Thyroid gland (tissue), 4 donors: ENCODE measurements around the gene SAXO1. TPM values are rescaled to one million over a fixed set of nuclear protein-coding genes. Genes with fewer than 3 reads are reported as not detected.

Experiments
- DNase-seq, 2 donors: peaks; one replicate each; pipeline ENCODE4 v3.0.0-alpha.2; 2019
- H3K27ac ChIP-seq, 3 donors: fragments of 200-600 bp; sonication (generic); 1 replicate in 2 of 3; 2 replicates in 1 of 3; pipeline ENCODE4 v1.5.1; 2016 to 2019; ENCODE audit warnings: mild to moderate bottlenecking in 1 of 3, moderate library complexity in 1 of 3
- H3K27me3 ChIP-seq: fragments of 200-600 bp; sonication (generic); one replicate; pipeline ENCODE4 v1.5.1; 2019
- H3K36me3 ChIP-seq, 2 donors: fragments of 200-600 bp; sonication (generic); one replicate each; pipeline ENCODE4 v1.5.1; 2016 to 2019
- H3K4me1 ChIP-seq, 2 donors: fragments of 200-600 bp; sonication (generic); one replicate each; pipeline ENCODE4 v1.5.1; 2017 to 2019
- H3K4me3 ChIP-seq, 3 donors: fragments of 200-600 bp; sonication (generic); replicated peaks in 1 of 3; 1 replicate in 2 of 3; 2 replicates in 1 of 3; pipeline ENCODE4 v1.5.1; 2016; ENCODE audit warnings: mild to moderate bottlenecking in 1 of 3
- H3K9me3 ChIP-seq: fragments of 200-600 bp; sonication (generic); one replicate; pipeline ENCODE4 v1.5.1; 2017
- POLR2A ChIP-seq, 2 donors: fragments of 450-650 bp; IDR thresholded peaks; one replicate each; pipeline ENCODE4 v1.6.1; 2017; ENCODE audit warnings: antibody characterized with exemption in 2 of 2, mild to moderate bottlenecking in 2 of 2, moderate library complexity in 1 of 2
- WGBS, 2 donors: methylation state at CpG; one replicate each; pipeline ENCODE4 v1.1.5; 2017; 5-methylcytosine and 5-hydroxymethylcytosine counted together
- intact Hi-C: fragments of 100-400 bp; cut with DNase I; formaldehyde crosslinking; loops from one replicate; pipeline ENCODE4 v1.15.1; 2023
- total RNA-seq, 4 donors: library from RNA; depleted of rRNA; stranded (reverse); fragments of >200 nt; gene quantifications; one replicate each; pipeline ENCODE4 v1.2.3, GENCODE V29; 2016
- TF ChIP-seq, protein P1 (sequence below), 6 experiments: fragments of 200-600 bp in 3 of 6; fragments of 450-650 bp in 3 of 6; sonication (generic) in 3 of 6; IDR thresholded peaks; one replicate each; pipeline ENCODE4 v1.5.1; 2016 to 2019; ENCODE audit warnings: antibody characterized with exemption in 6 of 6, mild to moderate bottlenecking in 2 of 6, inconsistent platforms in 1 of 6, moderate library complexity in 1 of 6

SAXO1 gene
- total RNA-seq, 4 donors from 2014 or later: 0.54 TPM; not detected in 3

- 90 to 94% methylated on average over 9 of the region's 9 CpGs for WGBS, 2 donors
- Histone ChIP-seq H3K4me1 (no peaks in the 10 kb centered on the region), H3K27ac (no peak overlapping the region), H3K27me3 (no peaks in the 10 kb centered on the region), H3K9me3 (no peaks in the 10 kb centered on the region), H3K4me3 (no peak overlapping the region), H3K36me3 (no peaks in the 10 kb centered on the region)
- intact Hi-C loops: no loop called here
- no peak for DNase-seq
- no peak for TF ChIP-seq POLR2A (IDR thresholded peaks at IDR 0.05)
- TF ChIP-seq, protein P1, sequence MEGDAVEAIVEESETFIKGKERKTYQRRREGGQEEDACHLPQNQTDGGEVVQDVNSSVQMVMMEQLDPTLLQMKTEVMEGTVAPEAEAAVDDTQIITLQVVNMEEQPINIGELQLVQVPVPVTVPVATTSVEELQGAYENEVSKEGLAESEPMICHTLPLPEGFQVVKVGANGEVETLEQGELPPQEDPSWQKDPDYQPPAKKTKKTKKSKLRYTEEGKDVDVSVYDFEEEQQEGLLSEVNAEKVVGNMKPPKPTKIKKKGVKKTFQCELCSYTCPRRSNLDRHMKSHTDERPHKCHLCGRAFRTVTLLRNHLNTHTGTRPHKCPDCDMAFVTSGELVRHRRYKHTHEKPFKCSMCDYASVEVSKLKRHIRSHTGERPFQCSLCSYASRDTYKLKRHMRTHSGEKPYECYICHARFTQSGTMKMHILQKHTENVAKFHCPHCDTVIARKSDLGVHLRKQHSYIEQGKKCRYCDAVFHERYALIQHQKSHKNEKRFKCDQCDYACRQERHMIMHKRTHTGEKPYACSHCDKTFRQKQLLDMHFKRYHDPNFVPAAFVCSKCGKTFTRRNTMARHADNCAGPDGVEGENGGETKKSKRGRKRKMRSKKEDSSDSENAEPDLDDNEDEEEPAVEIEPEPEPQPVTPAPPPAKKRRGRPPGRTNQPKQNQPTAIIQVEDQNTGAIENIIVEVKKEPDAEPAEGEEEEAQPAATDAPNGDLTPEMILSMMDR (IDR thresholded peaks at IDR 0.05): no peak
Observed at GRCh38 chr9:18905883-18906629, 127.0 kb downstream of the SAXO1 start.

DNA sequence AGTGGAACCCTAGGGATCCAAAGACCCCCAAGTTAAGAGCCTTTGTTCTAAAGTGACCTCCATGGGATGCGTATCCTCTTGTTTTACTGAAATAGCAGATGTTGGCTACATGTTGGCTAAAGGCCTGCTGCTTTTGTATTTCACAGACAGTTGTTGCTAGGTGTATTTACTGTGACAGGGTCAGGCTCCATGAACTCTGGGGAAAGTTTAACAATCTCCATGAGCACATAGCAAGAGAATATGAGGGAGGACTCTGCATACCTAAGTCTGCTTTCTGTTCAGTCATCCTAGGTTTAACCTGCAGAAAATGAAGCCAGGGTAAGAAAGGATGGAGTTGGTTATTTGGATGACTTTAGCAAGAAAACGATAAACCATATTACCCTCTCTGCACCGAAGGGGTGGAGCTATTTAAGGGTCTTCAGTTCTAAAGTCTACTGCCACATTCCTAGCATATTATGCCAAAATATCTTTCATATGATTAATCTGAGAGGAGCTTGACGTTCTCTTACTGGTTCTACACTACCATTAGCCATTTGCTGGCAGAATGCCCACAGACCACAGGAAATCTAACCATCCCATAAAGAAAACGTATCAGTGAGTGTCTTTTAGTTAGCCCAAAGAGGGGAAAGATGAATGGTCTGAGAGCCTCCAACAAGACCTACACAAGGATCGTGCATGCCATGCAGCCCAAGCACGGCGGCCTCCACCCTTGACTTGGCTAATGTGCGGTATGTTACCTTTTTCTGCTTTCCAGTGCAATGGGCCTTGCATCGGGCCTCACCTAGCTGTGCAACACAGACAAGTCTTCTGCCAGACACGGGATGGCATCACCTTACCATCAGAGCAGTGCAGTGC is 127.8 kb downstream of the SAXO1 start:
- intact Hi-C loops: no loop called here
- no peak overlapping the region for H3K4me3 ChIP-seq
- TF ChIP-seq, protein P1 (IDR thresholded peaks at IDR 0.05): no peak
- TF ChIP-seq POLR2A (IDR thresholded peaks at IDR 0.05): no peak
- 86 to 87% methylated on average over 11 of the region's 11 CpGs for WGBS, 2 donors
- no peaks in the 10 kb centered on the region for H3K27me3 ChIP-seq
- H3K36me3 ChIP-seq: no peaks in the 10 kb centered on the region
- no peaks in the 10 kb centered on the region for H3K9me3 ChIP-seq
- no peak for DNase-seq
- no peaks in the 10 kb centered on the region for H3K4me1 ChIP-seq
- H3K27ac ChIP-seq: no peak overlapping the region

- intact Hi-C loops: no loop called here
- no peak for DNase-seq
- 93 to 97% methylated on average over 2 of the region's 2 CpGs for WGBS, 2 donors
- Histone ChIP-seq H3K4me1 (no peaks in the 10 kb centered on the region), H3K36me3 (no peaks in the 10 kb centered on the region), H3K4me3 (no peak overlapping the region), H3K27ac (no peak overlapping the region), H3K9me3 (no peaks in the 10 kb centered on the region), H3K27me3 (no peaks in the 10 kb centered on the region)
- TF ChIP-seq POLR2A (IDR thresholded peaks at IDR 0.05): no peak
- TF ChIP-seq, protein P1 (IDR thresholded peaks at IDR 0.05): no peak
Observed at GRCh38 chr9:18903450-18903849, 129.6 kb downstream of the SAXO1 start.

- Histone ChIP-seq H3K36me3 (no peaks in the 10 kb centered on the region), H3K4me3 (no peak overlapping the region), H3K4me1 (no peaks in the 10 kb centered on the region), H3K27ac (no peak overlapping the region), H3K27me3 (no peaks in the 10 kb centered on the region), H3K9me3 (no peaks in the 10 kb centered on the region)
- intact Hi-C loops: no loop called here
- no peak for DNase-seq
- TF ChIP-seq POLR2A (IDR thresholded peaks at IDR 0.05): no peak
- TF ChIP-seq, protein P1 (IDR thresholded peaks at IDR 0.05): no peak
- WGBS, 2 donors: 90 to 100% methylated on average over 2 of the region's 2 CpGs
Observed at GRCh38 chr9:18896531-18897179, 136.4 kb downstream of the SAXO1 start.
